SH-SY5Y (cell line): Measurements from ENCODE around the gene LDB3.

Source experiments
- GATA2 ChIP-seq: IDR thresholded peaks from 2 replicates; pipeline ENCODE4 v1.6.1; 2011; ENCODE audit warnings: mild to moderate bottlenecking, low read depth, low read length
- GATA3 ChIP-seq: IDR thresholded peaks from 2 replicates; pipeline ENCODE4 v1.6.1; 2011; ENCODE audit warnings: low read depth, mild to moderate bottlenecking, low read length, moderate library complexity

GRCh38 chr10:86698207-86698940, 30.1 kb downstream of the LDB3 start:
- TF ChIP-seq GATA2: no peak
- no peak for TF ChIP-seq GATA3
